Uterus (tissue), 2 donors: Measurements from ENCODE around the gene ENO4.

Experiments
- CTCF ChIP-seq, 4 experiments: fragments of 200-600 bp in 2 of 4; fragments of 450-650 bp in 2 of 4; sonication (generic) in 2 of 4; IDR thresholded peaks; one replicate each; pipeline ENCODE4 v1.5.1; 2016 to 2019; ENCODE audit warnings: antibody characterized with exemption in 4 of 4, mild to moderate bottlenecking in 2 of 4, moderate library complexity in 1 of 4
- POLR2A ChIP-seq, 2 donors: fragments of 450-650 bp; IDR thresholded peaks; one replicate each; pipeline ENCODE4 v1.6.1; 2016; ENCODE audit warnings: antibody characterized with exemption in 2 of 2, mild to moderate bottlenecking in 1 of 2, moderate library complexity in 1 of 2

- TF ChIP-seq POLR2A (IDR thresholded peaks at IDR 0.05): no peak
- TF ChIP-seq CTCF (IDR thresholded peaks at IDR 0.05): no peak
Measured at GRCh38 chr10:116826803-116827202, 22.5 kb upstream of the ENO4 start.
